ENCODE data around the gene CD99L2.
"Not testable (repeated sequence)": the region's sequence is repeated elsewhere in the genome, so short reads cannot be mapped to it uniquely, and the experiment has no call there.

Gene CD99L2

GRCh38 chrX:150879855-150880807 is 18.3 kb downstream of the CD99L2 start:
- Histone ChIP-seq H2AK5ac (ENCODE audit: low read length) (no peak overlapping the region), H3K56ac (ENCODE audit: low read length) (no peak overlapping the region), H4K8ac (ENCODE audit: low read depth, low read length) (no peak overlapping the region), H3K4me1 (ENCODE audit: control insufficient read depth, low read depth, low read length) (no peaks in the 10 kb centered on the region), H3K4me3 (ENCODE audit: low read length) (no peak overlapping the region), H4K5ac (ENCODE audit: low read length) (no peak overlapping the region), H3K79me1 (ENCODE audit: low read length) (no peaks in the 10 kb centered on the region), H3K27me3 (ENCODE audit: insufficient read depth, low read length, poor library complexity) (no peaks in the 10 kb centered on the region), H3K4ac (ENCODE audit: low read depth, low read length) (no peak overlapping the region), H3K4me2 (ENCODE audit: low read length) (no peak overlapping the region), H3K79me2 (ENCODE audit: control insufficient read depth, insufficient read depth, low read length) (no peaks in the 10 kb centered on the region), H2BK5ac (ENCODE audit: low read length) (no peak overlapping the region), H3K9ac (ENCODE audit: low read length) (no peak overlapping the region), H2BK15ac (replicated peaks; ENCODE audit: low read depth) (no peak overlapping the region), H2BK120ac (ENCODE audit: low read depth, low read length) (no peak overlapping the region), H3K23ac (ENCODE audit: low read length) (no peak overlapping the region), H3K27ac (ENCODE audit: low read depth, low read length) (no peak overlapping the region), H3K36me3 (ENCODE audit: control insufficient read depth, insufficient read depth, low read length) (no peaks in the 10 kb centered on the region), H3K18ac (ENCODE audit: low read length) (no peak overlapping the region)
- no CpG with 5 or more reads among the region's 5 CpGs for WGBS (ENCODE audit: extremely low coverage, insufficient coverage, low lambda C conversion rate)
- no peak for DNase-seq

DNA sequence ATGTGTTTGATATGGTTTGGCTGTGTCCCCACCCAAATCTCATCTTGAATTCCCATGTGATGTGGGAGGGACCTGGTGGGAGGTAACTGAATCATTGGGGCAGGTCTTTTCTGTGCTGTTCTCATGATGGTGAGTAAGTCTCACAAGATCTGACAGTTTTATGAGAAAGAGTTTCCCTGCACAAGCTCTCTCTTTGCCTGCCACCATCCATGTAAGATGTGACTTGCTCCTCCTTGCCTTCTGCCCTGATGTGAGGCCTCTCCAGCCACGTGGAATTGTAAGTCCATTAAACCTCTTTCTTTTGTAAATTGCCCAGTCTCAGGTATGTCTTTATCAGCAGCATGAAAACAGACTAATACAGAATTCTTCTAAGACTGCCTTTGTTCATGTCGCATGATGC is 22.8 kb downstream of the CD99L2 start:
- not testable (repeated sequence) for H4K8ac ChIP-seq (ENCODE audit: low read depth, low read length); H2BK15ac ChIP-seq (replicated peaks; ENCODE audit: low read depth); H2AK5ac ChIP-seq (ENCODE audit: low read length); DNase-seq; H3K23ac ChIP-seq (ENCODE audit: low read length); H3K79me2 ChIP-seq (ENCODE audit: control insufficient read depth, insufficient read depth, low read length); H3K27me3 ChIP-seq (ENCODE audit: insufficient read depth, low read length, poor library complexity); H2BK120ac ChIP-seq (ENCODE audit: low read depth, low read length); H3K9ac ChIP-seq (ENCODE audit: low read length); H3K4ac ChIP-seq (ENCODE audit: low read depth, low read length); H3K36me3 ChIP-seq (ENCODE audit: control insufficient read depth, insufficient read depth, low read length); H3K4me3 ChIP-seq (ENCODE audit: low read length); H3K18ac ChIP-seq (ENCODE audit: low read length); H3K27ac ChIP-seq (ENCODE audit: low read depth, low read length); H3K4me1 ChIP-seq (ENCODE audit: control insufficient read depth, low read depth, low read length); H4K5ac ChIP-seq (ENCODE audit: low read length); H3K4me2 ChIP-seq (ENCODE audit: low read length); H3K79me1 ChIP-seq (ENCODE audit: low read length); H2BK5ac ChIP-seq (ENCODE audit: low read length); H3K56ac ChIP-seq (ENCODE audit: low read length)
- no CpG with 5 or more reads among the region's 2 CpGs for WGBS (ENCODE audit: extremely low coverage, insufficient coverage, low lambda C conversion rate)

GRCh38 chrX:150874448-150874847 is 24.0 kb downstream of the CD99L2 start:
- H3K4me1 ChIP-seq (ENCODE audit: control insufficient read depth, low read depth, low read length): peaks cover 2% of the 10 kb centered on the region
- no peaks in the 10 kb centered on the region for H3K36me3 ChIP-seq (ENCODE audit: control insufficient read depth, insufficient read depth, low read length)
- H3K9ac ChIP-seq (ENCODE audit: low read length): no peak overlapping the region
- no peaks in the 10 kb centered on the region for H3K27me3 ChIP-seq (ENCODE audit: insufficient read depth, low read length, poor library complexity)
- no peak overlapping the region for H4K5ac ChIP-seq (ENCODE audit: low read length)
- no peak overlapping the region for H4K8ac ChIP-seq (ENCODE audit: low read depth, low read length)
- WGBS (ENCODE audit: extremely low coverage, insufficient coverage, low lambda C conversion rate): no CpG with 5 or more reads among the region's 5 CpGs
- no peak overlapping the region for H2BK15ac ChIP-seq (replicated peaks; ENCODE audit: low read depth)
- H3K56ac ChIP-seq (ENCODE audit: low read length): no peak overlapping the region
- no peaks in the 10 kb centered on the region for H3K79me2 ChIP-seq (ENCODE audit: control insufficient read depth, insufficient read depth, low read length)
- no peak overlapping the region for H3K23ac ChIP-seq (ENCODE audit: low read length)
- H3K18ac ChIP-seq (ENCODE audit: low read length): no peak overlapping the region
- DNase-seq: no peak
- H3K79me1 ChIP-seq (ENCODE audit: low read length): no peaks in the 10 kb centered on the region
- no peak overlapping the region for H3K4me2 ChIP-seq (ENCODE audit: low read length)
- no peak overlapping the region for H3K4ac ChIP-seq (ENCODE audit: low read depth, low read length)
- H3K4me3 ChIP-seq (ENCODE audit: low read length): no peak overlapping the region
- no peak overlapping the region for H2BK120ac ChIP-seq (ENCODE audit: low read depth, low read length)
- H3K27ac ChIP-seq (ENCODE audit: low read depth, low read length): no peak overlapping the region
- H2BK5ac ChIP-seq (ENCODE audit: low read length): no peak overlapping the region
- no peak overlapping the region for H2AK5ac ChIP-seq (ENCODE audit: low read length)

DNA sequence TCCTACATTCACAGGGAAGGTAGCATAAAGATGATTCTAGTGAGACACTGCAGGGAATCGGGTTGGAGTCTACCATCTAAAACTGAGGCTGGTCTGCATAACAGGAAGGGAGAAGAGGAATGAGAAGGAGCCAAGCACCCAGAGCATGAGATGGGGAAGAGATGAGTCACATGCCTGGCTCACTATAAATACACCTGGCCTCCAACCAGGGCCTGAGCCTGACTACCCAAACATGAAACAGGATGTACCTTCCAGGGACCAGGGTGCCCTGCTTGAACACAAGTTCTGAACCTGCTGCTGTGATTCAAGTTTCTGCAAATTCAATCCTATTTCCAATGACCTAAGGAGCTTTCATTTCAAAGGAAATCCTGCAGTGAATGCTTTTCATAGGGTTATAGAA is 24.9 kb downstream of the CD99L2 start:
- WGBS (ENCODE audit: extremely low coverage, insufficient coverage, low lambda C conversion rate): no CpG with 5 or more reads among the region's 1 CpG
- no peak overlapping the region for H3K4ac ChIP-seq (ENCODE audit: low read depth, low read length)
- H3K36me3 ChIP-seq (ENCODE audit: control insufficient read depth, insufficient read depth, low read length): no peaks in the 10 kb centered on the region
- DNase-seq: peak; percentile 7
- H3K4me2 ChIP-seq (ENCODE audit: low read length): no peak overlapping the region
- H3K79me1 ChIP-seq (ENCODE audit: low read length): no peaks in the 10 kb centered on the region
- H3K56ac ChIP-seq (ENCODE audit: low read length): no peak overlapping the region
- no peaks in the 10 kb centered on the region for H3K79me2 ChIP-seq (ENCODE audit: control insufficient read depth, insufficient read depth, low read length)
- H4K5ac ChIP-seq (ENCODE audit: low read length): no peak overlapping the region
- H3K18ac ChIP-seq (ENCODE audit: low read length): no peak overlapping the region
- no peak overlapping the region for H3K4me3 ChIP-seq (ENCODE audit: low read length)
- H3K4me1 ChIP-seq (ENCODE audit: control insufficient read depth, low read depth, low read length): peaks cover 2% of the 10 kb centered on the region
- no peak overlapping the region for H2AK5ac ChIP-seq (ENCODE audit: low read length)
- H3K9ac ChIP-seq (ENCODE audit: low read length): no peak overlapping the region
- H3K27me3 ChIP-seq (ENCODE audit: insufficient read depth, low read length, poor library complexity): no peaks in the 10 kb centered on the region
- no peak overlapping the region for H3K23ac ChIP-seq (ENCODE audit: low read length)
- H2BK5ac ChIP-seq (ENCODE audit: low read length): no peak overlapping the region
- no peak overlapping the region for H4K8ac ChIP-seq (ENCODE audit: low read depth, low read length)
- no peak overlapping the region for H2BK120ac ChIP-seq (ENCODE audit: low read depth, low read length)
- no peak overlapping the region for H2BK15ac ChIP-seq (replicated peaks; ENCODE audit: low read depth)
- H3K27ac ChIP-seq (ENCODE audit: low read depth, low read length): no peak overlapping the region

- no peak overlapping the region for H3K4me3 ChIP-seq (ENCODE audit: low read length)
- no peak overlapping the region for H3K18ac ChIP-seq (ENCODE audit: low read length)
- no peak overlapping the region for H4K5ac ChIP-seq (ENCODE audit: low read length)
- no peak overlapping the region for H4K8ac ChIP-seq (ENCODE audit: low read depth, low read length)
- no CpG with 5 or more reads among the region's 8 CpGs for WGBS (ENCODE audit: extremely low coverage, insufficient coverage, low lambda C conversion rate)
- no peak overlapping the region for H2BK15ac ChIP-seq (replicated peaks; ENCODE audit: low read depth)
- H3K27ac ChIP-seq (ENCODE audit: low read depth, low read length): no peak overlapping the region
- no peaks in the 10 kb centered on the region for H3K79me2 ChIP-seq (ENCODE audit: control insufficient read depth, insufficient read depth, low read length)
- DNase-seq: no peak
- no peak overlapping the region for H2BK5ac ChIP-seq (ENCODE audit: low read length)
- H3K4me1 ChIP-seq (ENCODE audit: control insufficient read depth, low read depth, low read length): peaks cover 2% of the 10 kb centered on the region
- H3K79me1 ChIP-seq (ENCODE audit: low read length): no peaks in the 10 kb centered on the region
- H2AK5ac ChIP-seq (ENCODE audit: low read length): no peak overlapping the region
- no peak overlapping the region for H3K23ac ChIP-seq (ENCODE audit: low read length)
- H3K27me3 ChIP-seq (ENCODE audit: insufficient read depth, low read length, poor library complexity): no peaks in the 10 kb centered on the region
- H3K9ac ChIP-seq (ENCODE audit: low read length): no peak overlapping the region
- no peak overlapping the region for H3K4me2 ChIP-seq (ENCODE audit: low read length)
- no peak overlapping the region for H2BK120ac ChIP-seq (ENCODE audit: low read depth, low read length)
- no peak overlapping the region for H3K4ac ChIP-seq (ENCODE audit: low read depth, low read length)
- H3K36me3 ChIP-seq (ENCODE audit: control insufficient read depth, insufficient read depth, low read length): no peaks in the 10 kb centered on the region
- no peak overlapping the region for H3K56ac ChIP-seq (ENCODE audit: low read length)
Measured at GRCh38 chrX:150872773-150873336, 25.6 kb downstream of the CD99L2 start.
